Inflammatory macrophage (primary cell): ENCODE data around the gene SPATC1L.

ENCODE experiments used
- DNase-seq, 2 donors: peaks; one replicate each; pipeline ENCODE4 v3.0.0-alpha.2; 2020 to 2022

Gene SPATC1L

GRCh38 chr21:46118316-46119143 lies 65.7 kb downstream of the SPATC1L start:
- no peak for DNase-seq

GRCh38 chr21:46117586-46118315 lies 66.5 kb downstream of the SPATC1L start:
- DNase-seq = no peak

- no peak for DNase-seq
Measured at GRCh38 chr21:46116776-46117585, 67.3 kb downstream of the SPATC1L start.

- DNase-seq = no peak
Measured at GRCh38 chr21:46116189-46116775, 68.0 kb downstream of the SPATC1L start.

GRCh38 chr21:46115441-46116188 lies 68.6 kb downstream of the SPATC1L start:
- DNase-seq = no peak

- no peak for DNase-seq
Measured at GRCh38 chr21:46114963-46115362, 69.3 kb downstream of the SPATC1L start.

- DNase-seq = no peak
Measured at GRCh38 chr21:46113497-46114176, 70.6 kb downstream of the SPATC1L start.

GRCh38 chr21:46112725-46113215 lies 71.5 kb downstream of the SPATC1L start:
- DNase-seq = no peak

GRCh38 chr21:46111857-46112724 lies 72.2 kb downstream of the SPATC1L start:
- DNase-seq = no peak

- DNase-seq = no peak
Measured at GRCh38 chr21:46111193-46111571, 73.1 kb downstream of the SPATC1L start.
